ENCODE data around the gene RIC3.

DNA sequence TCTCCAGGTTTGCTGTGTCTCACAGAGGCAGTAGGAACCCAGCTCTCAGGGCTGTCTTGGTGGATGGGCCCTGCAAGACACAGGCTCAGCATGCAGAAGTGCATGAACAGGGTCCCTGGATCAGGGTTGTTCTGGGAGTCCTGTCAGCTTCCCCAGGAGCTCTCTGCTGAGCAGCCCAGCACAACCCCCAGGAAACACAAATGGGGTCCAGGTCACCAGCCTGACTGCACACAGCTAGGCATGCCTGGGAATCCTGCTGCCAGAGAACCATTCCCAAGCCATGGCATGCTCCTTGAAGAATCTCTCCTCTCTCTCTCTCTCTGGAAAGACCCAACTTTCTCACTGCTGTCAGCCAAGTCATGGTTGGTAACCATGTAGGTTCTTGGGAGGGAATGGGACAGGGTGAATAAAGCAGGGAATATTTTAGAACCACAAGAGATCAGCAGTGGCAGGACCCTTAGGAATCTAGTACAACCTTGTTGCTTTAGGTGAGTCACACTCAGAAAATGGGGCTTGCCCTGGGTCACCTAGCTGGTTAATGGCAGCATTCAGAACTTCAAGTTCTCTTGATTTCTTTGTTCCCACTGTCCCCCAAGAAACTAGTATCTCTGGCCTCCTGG, 66.4 kb downstream of the RIC3 start:
- TF ChIP-seq EZH2 (IDR thresholded peaks at IDR 0.05; ENCODE audit: borderline replicate concordance, low read depth, low read length, severe bottlenecking) (no peak), MAX (IDR thresholded peaks at IDR 0.05; ENCODE audit: insufficient read depth, insufficient read length) (no peak), POLR2AphosphoS5 (IDR thresholded peaks at IDR 0.05; ENCODE audit: insufficient read depth, low read depth, low read length) (no peak), CTCF (IDR thresholded peaks at IDR 0.05; ENCODE audit: extremely low read depth in 1 of 2, insufficient read depth in 1 of 2, low read depth in 1 of 2, low read length in 2 of 2) (no peak), JUN (IDR thresholded peaks at IDR 0.05; ENCODE audit: borderline replicate concordance, insufficient read depth, insufficient read length, low read depth) (no peak), GATA2 (IDR thresholded peaks at IDR 0.05; ENCODE audit: insufficient read depth, insufficient read length, low read depth, low read length) (no peak), POLR2A (IDR thresholded peaks at IDR 0.05; ENCODE audit: low read depth, low read length) (no peak)
